Measurements from ENCODE around the gene CEP290.
"Not testable (repeated sequence)": the region's sequence is repeated elsewhere in the genome, so short reads cannot be mapped to it uniquely, and the experiment has no call there.

The CEP290 gene

GRCh38 chr12:88144546-88145468 is 2.9 kb upstream of the CEP290 start:
- no peak for TF ChIP-seq CTCF (IDR thresholded peaks at IDR 0.05; ENCODE audit: insufficient read depth, low read depth, low read length, missing control alignments)
- no peak for DNase-seq (ENCODE audit: low read depth)
- no peak overlapping the region for H3K4me3 ChIP-seq (ENCODE audit: low read depth, low read length)

- DNase-seq (ENCODE audit: low read depth): no peak
- no peak overlapping the region for H3K4me3 ChIP-seq (ENCODE audit: low read depth, low read length)
- TF ChIP-seq CTCF (IDR thresholded peaks at IDR 0.05; ENCODE audit: insufficient read depth, low read depth, low read length, missing control alignments): no peak
Measured at GRCh38 chr12:88144037-88144436, 2.1 kb upstream of the CEP290 start.

GRCh38 chr12:88142610-88142991 is 713 bp upstream of the CEP290 start:
- no peak for DNase-seq (ENCODE audit: low read depth)
- TF ChIP-seq CTCF (IDR thresholded peaks at IDR 0.05; ENCODE audit: insufficient read depth, low read depth, low read length, missing control alignments): no peak
- H3K4me3 ChIP-seq (ENCODE audit: low read depth, low read length): peak overlapping the region; percentile 87

- peak overlapping the region; percentile 87 for H3K4me3 ChIP-seq (ENCODE audit: low read depth, low read length)
- TF ChIP-seq CTCF (IDR thresholded peaks at IDR 0.05; ENCODE audit: insufficient read depth, low read depth, low read length, missing control alignments): no peak
- no peak for DNase-seq (ENCODE audit: low read depth)
Measured at GRCh38 chr12:88141425-88141773, 489 bp downstream of the CEP290 start.

- DNase-seq (ENCODE audit: low read depth); H3K4me3 ChIP-seq (ENCODE audit: low read depth, low read length): not testable (repeated sequence)
Measured at GRCh38 chr12:88139711-88140110, 2.2 kb downstream of the CEP290 start.

- not testable (repeated sequence) for H3K4me3 ChIP-seq (ENCODE audit: low read depth, low read length); DNase-seq (ENCODE audit: low read depth)
Measured at GRCh38 chr12:88133181-88133580, 8.7 kb downstream of the CEP290 start.

GRCh38 chr12:88132392-88132791 is 9.5 kb downstream of the CEP290 start:
- no peak overlapping the region for H3K4me3 ChIP-seq (ENCODE audit: low read depth, low read length)
- no peak for DNase-seq (ENCODE audit: low read depth)
- no peak for TF ChIP-seq CTCF (IDR thresholded peaks at IDR 0.05; ENCODE audit: insufficient read depth, low read depth, low read length, missing control alignments)

GRCh38 chr12:88127855-88128254 is 14.0 kb downstream of the CEP290 start:
- TF ChIP-seq CTCF (IDR thresholded peaks at IDR 0.05; ENCODE audit: insufficient read depth, low read depth, low read length, missing control alignments): no peak
- no peak for DNase-seq (ENCODE audit: low read depth)
- no peak overlapping the region for H3K4me3 ChIP-seq (ENCODE audit: low read depth, low read length)
